BE2C (cell line): Measurements from ENCODE around the gene MTA3.

Source experiments
- DNase-seq: peaks from one replicate; pipeline ENCODE4 v3.0.0-alpha.2; 2020
- H3K27me3 ChIP-seq: fragments of 250-450 bp; sonication (Bioruptor Pico); 2 replicates; pipeline ENCODE4 v1.5.1; 2020; ENCODE audit warnings: mild to moderate bottlenecking
- H3K36me3 ChIP-seq: fragments of 250-450 bp; sonication (Bioruptor Pico); 2 replicates; pipeline ENCODE4 v1.5.1; 2020; ENCODE audit warnings: mild to moderate bottlenecking
- H3K4me1 ChIP-seq: fragments of 250-450 bp; sonication (Bioruptor Pico); 2 replicates; pipeline ENCODE4 v1.5.1; 2020
- H3K4me3 ChIP-seq: 2 replicates; pipeline ENCODE4 v1.5.1; 2011; ENCODE audit warnings: low read depth, low read length
- H3K9me3 ChIP-seq: fragments of 250-450 bp; sonication (Bioruptor Pico); 2 replicates; pipeline ENCODE4 v1.5.1; 2020
- TF ChIP-seq, protein P1 (sequence below): IDR thresholded peaks from 2 replicates; pipeline ENCODE4 v1.5.1; 2012; ENCODE audit warnings: mild to moderate bottlenecking, low read depth, low read length

Gene MTA3

DNA sequence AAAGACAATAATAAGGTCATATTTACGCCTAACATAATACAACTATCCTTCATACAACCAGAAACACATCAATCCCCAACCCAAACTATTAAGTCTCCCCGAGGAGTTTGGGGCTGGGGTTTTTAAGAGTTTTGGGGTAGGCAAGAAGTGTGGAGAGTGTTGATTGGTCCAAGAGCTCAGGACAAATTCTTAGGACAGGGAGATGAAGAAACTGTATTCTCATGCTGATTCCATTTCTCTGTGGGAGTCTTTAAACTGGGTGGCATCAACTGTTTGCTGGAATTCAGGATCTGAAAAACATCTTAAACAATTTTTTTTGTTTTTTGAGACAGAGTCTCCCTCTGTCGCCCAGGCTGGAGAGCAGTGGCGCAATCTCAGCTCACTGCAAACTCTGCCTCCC lies 25.6 kb upstream of the MTA3 start:
- no peak overlapping the region for H3K4me3 ChIP-seq
- H3K27me3 ChIP-seq, result no peaks in the 10 kb centered on the region
- no peak for DNase-seq
- no peaks in the 10 kb centered on the region for H3K9me3 ChIP-seq
- TF ChIP-seq, protein P1, sequence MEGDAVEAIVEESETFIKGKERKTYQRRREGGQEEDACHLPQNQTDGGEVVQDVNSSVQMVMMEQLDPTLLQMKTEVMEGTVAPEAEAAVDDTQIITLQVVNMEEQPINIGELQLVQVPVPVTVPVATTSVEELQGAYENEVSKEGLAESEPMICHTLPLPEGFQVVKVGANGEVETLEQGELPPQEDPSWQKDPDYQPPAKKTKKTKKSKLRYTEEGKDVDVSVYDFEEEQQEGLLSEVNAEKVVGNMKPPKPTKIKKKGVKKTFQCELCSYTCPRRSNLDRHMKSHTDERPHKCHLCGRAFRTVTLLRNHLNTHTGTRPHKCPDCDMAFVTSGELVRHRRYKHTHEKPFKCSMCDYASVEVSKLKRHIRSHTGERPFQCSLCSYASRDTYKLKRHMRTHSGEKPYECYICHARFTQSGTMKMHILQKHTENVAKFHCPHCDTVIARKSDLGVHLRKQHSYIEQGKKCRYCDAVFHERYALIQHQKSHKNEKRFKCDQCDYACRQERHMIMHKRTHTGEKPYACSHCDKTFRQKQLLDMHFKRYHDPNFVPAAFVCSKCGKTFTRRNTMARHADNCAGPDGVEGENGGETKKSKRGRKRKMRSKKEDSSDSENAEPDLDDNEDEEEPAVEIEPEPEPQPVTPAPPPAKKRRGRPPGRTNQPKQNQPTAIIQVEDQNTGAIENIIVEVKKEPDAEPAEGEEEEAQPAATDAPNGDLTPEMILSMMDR, result no peak
- no peaks in the 10 kb centered on the region for H3K36me3 ChIP-seq
- peaks cover 6% of the 10 kb centered on the region; the same call in 1 of the 2 replicates for H3K4me1 ChIP-seq

DNA sequence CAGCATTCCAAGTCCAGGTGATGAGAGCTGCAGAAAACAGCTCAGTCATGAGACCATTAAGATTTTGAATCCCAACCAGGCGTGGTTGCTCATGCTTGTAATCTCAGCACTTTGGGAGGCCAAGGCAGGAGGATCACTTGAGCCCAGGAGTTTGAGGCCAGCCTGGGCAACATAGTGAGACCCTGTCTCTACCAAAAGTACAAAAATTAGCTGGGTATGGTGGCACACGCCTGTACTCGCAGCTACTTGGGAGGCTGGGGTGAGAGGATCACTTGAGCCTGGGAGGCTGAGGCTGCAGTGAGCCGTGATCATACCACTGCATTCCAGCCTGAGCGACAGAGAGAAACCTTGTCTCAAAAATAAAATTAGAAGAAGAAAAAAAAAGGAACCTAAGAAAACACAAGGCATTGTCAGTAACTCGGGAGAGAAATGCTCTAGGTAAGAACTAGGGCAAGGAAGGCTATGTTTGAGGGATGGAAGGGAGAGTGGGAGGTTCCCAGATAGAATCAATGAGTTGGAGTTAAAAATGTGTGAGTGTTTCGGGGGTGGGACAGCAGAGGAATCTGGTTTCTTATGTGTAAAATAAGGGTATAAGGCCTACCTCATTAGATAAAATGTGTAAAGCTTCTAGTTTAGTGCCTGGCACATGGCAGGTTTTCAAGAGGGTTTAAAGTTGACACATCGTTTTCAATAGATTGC lies 23.3 kb upstream of the MTA3 start:
- peaks cover 6% of the 10 kb centered on the region; the same call in 1 of the 2 replicates for H3K4me1 ChIP-seq
- H3K9me3 ChIP-seq, result no peaks in the 10 kb centered on the region
- H3K36me3 ChIP-seq, result no peaks in the 10 kb centered on the region
- H3K27me3 ChIP-seq, result no peaks in the 10 kb centered on the region
- TF ChIP-seq, protein P1, result no peak
- no peak overlapping the region for H3K4me3 ChIP-seq
- DNase-seq, result no peak

DNA sequence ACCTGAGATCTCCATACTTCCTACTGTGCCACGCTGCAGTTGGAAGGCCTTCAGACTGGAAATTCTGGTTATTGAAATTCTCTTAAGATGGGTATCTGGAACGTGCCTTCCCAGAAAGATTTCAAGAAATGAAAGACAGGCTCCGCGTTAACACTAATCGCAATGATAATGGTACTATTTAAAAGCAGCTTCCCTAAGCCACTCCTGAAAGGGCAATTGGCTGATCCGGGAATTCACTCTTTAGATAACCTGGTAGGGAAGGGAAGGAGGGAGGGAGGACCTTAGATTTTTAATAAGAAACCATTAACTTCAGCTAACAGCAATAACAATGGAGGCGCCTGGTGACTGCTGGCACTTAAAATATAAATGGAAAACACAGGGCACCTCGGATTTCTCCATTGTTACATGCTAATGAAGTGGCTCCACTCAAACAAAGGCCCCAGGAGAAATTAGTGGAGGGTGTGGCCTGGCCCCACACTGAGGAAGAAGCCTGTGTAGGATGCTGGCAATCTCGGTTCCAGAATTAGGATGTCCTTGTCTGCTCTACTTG lies 22.5 kb upstream of the MTA3 start:
- Histone ChIP-seq H3K27me3 (no peaks in the 10 kb centered on the region), H3K4me1 (peaks cover 6% of the 10 kb centered on the region; the same call in 1 of the 2 replicates), H3K4me3 (no peak overlapping the region), H3K9me3 (no peaks in the 10 kb centered on the region), H3K36me3 (no peaks in the 10 kb centered on the region)
- DNase-seq, result no peak
- TF ChIP-seq, protein P1, result no peak

DNA sequence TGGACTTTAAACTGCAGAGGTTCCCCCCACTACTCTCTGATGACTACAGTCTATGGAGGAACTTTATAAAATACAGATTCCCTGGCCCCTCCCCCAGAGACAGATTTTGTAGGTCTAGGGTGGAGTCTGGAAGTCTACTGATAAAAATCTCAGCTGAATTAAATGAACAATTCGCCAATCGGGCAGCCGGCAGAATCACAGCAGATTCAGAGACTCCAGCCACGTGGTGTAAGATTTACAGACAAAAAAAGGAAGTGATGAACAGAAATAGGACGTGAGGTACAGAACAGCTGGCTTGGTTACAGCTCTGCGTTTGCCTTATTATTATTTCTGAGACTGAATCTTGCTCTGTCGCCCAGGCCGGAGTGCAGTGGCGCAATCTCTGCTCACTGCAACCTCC lies 21.4 kb upstream of the MTA3 start:
- Histone ChIP-seq H3K36me3 (no peaks in the 10 kb centered on the region), H3K9me3 (no peaks in the 10 kb centered on the region), H3K4me1 (peaks cover 6% of the 10 kb centered on the region; the same call in 1 of the 2 replicates), H3K27me3 (no peaks in the 10 kb centered on the region), H3K4me3 (no peak overlapping the region)
- TF ChIP-seq, protein P1, result no peak
- peak; percentile 21 for DNase-seq

DNA sequence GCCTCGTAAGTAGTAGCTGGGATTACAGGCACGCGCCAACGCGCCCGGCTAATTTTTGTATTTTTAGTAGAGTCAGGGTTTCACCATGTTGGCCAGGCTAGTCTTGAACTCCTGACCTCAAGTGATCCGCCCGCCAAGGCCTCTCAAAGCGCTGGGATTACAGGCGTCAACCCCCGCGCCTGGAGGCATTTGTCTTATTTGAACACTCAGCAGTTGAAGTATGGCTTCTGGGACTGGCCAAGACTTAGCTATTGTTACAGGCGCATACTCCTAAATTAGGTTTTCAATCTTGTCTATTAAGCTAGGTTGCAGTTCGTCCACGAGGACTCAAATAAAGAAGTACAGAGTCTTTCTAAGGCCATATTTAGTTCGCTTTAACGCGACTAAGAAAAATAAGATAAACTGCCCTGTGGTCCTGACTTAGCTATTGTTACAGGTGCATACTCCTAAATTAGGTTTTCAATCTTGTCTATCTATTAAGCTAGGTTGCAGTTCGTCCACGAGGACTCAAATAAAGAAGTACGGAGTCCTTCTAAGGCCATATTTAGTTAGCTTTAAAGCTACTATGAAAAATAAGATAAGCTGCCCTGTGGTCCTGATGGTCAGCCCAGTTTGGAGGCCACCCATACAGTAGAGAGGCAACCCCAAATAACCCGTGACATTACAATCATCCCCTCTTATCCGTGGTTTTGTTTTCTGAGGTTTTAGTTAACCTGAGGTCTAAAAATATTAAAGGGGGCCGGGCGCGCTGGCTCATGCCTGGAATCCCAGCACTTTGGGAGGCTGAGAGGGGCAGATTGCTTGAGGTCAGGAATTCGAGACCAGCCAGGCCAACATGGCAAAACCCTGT lies 20.8 kb upstream of the MTA3 start:
- DNase-seq, result no peak
- no peaks in the 10 kb centered on the region for H3K9me3 ChIP-seq
- H3K4me1 ChIP-seq, result peaks cover 6% of the 10 kb centered on the region; the same call in 1 of the 2 replicates
- no peak overlapping the region for H3K4me3 ChIP-seq
- no peaks in the 10 kb centered on the region for H3K27me3 ChIP-seq
- H3K36me3 ChIP-seq, result no peaks in the 10 kb centered on the region
- TF ChIP-seq, protein P1, result no peak

DNA sequence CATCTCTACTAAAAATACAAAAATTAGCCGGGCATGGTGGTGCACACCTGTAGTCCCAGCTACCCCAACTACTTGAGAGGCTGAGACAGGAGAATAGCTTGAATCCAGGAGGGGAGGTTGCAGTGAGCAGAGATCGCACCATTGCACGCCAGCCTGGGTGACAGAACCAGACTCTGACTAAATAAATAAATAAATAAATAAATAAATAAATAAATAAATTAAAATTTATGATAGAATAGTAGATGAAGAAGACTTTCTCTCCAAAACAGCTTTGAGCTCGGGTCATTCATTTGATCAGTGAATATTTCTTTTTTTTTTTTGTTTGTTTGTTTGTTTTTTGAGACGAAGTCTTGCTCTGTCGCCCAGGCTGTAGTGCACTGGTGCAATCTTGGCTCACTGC lies 17.6 kb upstream of the MTA3 start:
- Histone ChIP-seq H3K27me3 (no peaks in the 10 kb centered on the region), H3K4me1 (peaks cover 6% of the 10 kb centered on the region; the same call in 1 of the 2 replicates), H3K9me3 (no peaks in the 10 kb centered on the region), H3K36me3 (no peaks in the 10 kb centered on the region), H3K4me3 (no peak overlapping the region)
- TF ChIP-seq, protein P1, result no peak
- no peak for DNase-seq
